Loucy (cell line): Measurements from ENCODE around the gene GABRG3.

Source experiments
- H2AFZ ChIP-seq: fragments of 200-600 bp; sonication (generic); 2 replicates; pipeline ENCODE4 v1.6.0; 2016; ENCODE audit warnings: antibody characterized with exemption, mild to moderate bottlenecking, low read length, moderate library complexity
- H3F3A ChIP-seq: fragments of 200-600 bp; 2 replicates; pipeline ENCODE4 v1.6.0; 2016; ENCODE audit warnings: antibody characterized with exemption, low read depth, mild to moderate bottlenecking
- H3K27me3 ChIP-seq: fragments of 200-600 bp; sonication (generic); 2 replicates; pipeline ENCODE4 v1.6.1; 2014; ENCODE audit warnings: low read length, mild to moderate bottlenecking; ENCODE audit not compliant: insufficient read depth, poor library complexity, severe bottlenecking
- H3K36me3 ChIP-seq: fragments of 200-600 bp; sonication (generic); 2 replicates; pipeline ENCODE4 v1.6.1; 2016; ENCODE audit warnings: low read length; ENCODE audit not compliant: insufficient read depth
- H3K4me1 ChIP-seq: fragments of 200-600 bp; sonication (generic); 2 replicates; pipeline ENCODE4 v1.5.1; 2014; ENCODE audit warnings: low read length, mild to moderate bottlenecking; ENCODE audit not compliant: insufficient read depth, poor library complexity, severe bottlenecking
- H3K4me2 ChIP-seq: fragments of 200-600 bp; sonication (generic); 2 replicates; pipeline ENCODE4 v1.6.0; 2014; ENCODE audit warnings: antibody characterized with exemption, low read length, low read depth, mild to moderate bottlenecking; ENCODE audit not compliant: poor library complexity, severe bottlenecking
- H3K4me3 ChIP-seq: fragments of 200-600 bp; sonication (generic); 2 replicates; pipeline ENCODE4 v1.5.1; 2014; ENCODE audit warnings: low read length, mild to moderate bottlenecking, mixed read lengths; ENCODE audit not compliant: poor library complexity, severe bottlenecking
- H3K79me2 ChIP-seq: fragments of 200-600 bp; sonication (generic); 2 replicates; pipeline ENCODE4 v1.6.1; 2014; ENCODE audit warnings: low read length; ENCODE audit not compliant: insufficient read depth
- H3K9ac ChIP-seq: fragments of 200-600 bp; sonication (generic); 2 replicates; pipeline ENCODE4 v1.6.0; 2014; ENCODE audit warnings: mild to moderate bottlenecking, low read depth, low read length, moderate library complexity; ENCODE audit not compliant: poor library complexity, severe bottlenecking
- H3K9me2 ChIP-seq: fragments of 200-600 bp; sonication (generic); replicated peaks from 2 replicates; pipeline ENCODE4 v1.6.1; 2016; ENCODE audit warnings: low read depth, low read length, mixed read lengths
- H3K9me3 ChIP-seq: fragments of 200-600 bp; sonication (generic); 2 replicates; pipeline ENCODE4 v1.6.1; 2014; ENCODE audit warnings: mild to moderate bottlenecking, antibody characterized with exemption, low read length, low read depth; ENCODE audit not compliant: insufficient read depth
- H4K20me1 ChIP-seq: fragments of 200-600 bp; sonication (generic); 2 replicates; pipeline ENCODE4 v1.6.0; 2014; ENCODE audit warnings: antibody characterized with exemption, low read length, mild to moderate bottlenecking; ENCODE audit not compliant: insufficient read depth, poor library complexity, severe bottlenecking
- CTCF ChIP-seq: fragments of 200-600 bp; sonication (generic); conservative IDR thresholded peaks from 2 replicates; pipeline ENCODE4 v1.5.1; 2014; ENCODE audit warnings: mild to moderate bottlenecking, antibody characterized with exemption, low read length
- EZH2phosphoT487 ChIP-seq: fragments of 200-600 bp; IDR thresholded peaks from 2 replicates; pipeline ENCODE4 v1.6.1; 2018; ENCODE audit warnings: antibody characterized with exemption, mild to moderate bottlenecking, moderate library complexity, borderline replicate concordance

GABRG3 gene

GRCh38 chr15:27500206-27500605, 529.2 kb downstream of the GABRG3 start:
- Histone ChIP-seq H3K4me2 (no peak overlapping the region), H3K79me2 (no peaks in the 10 kb centered on the region), H3K36me3 (no peaks in the 10 kb centered on the region), H3K9me3 (no peaks in the 10 kb centered on the region), H3F3A (no peaks in the 10 kb centered on the region), H3K9ac (no peak overlapping the region), H2AFZ (no peak overlapping the region), H3K4me1 (no peaks in the 10 kb centered on the region), H4K20me1 (no peaks in the 10 kb centered on the region), H3K9me2 (no peaks in the 10 kb centered on the region), H3K4me3 (no peak overlapping the region), H3K27me3 (no peaks in the 10 kb centered on the region)
- no peak for TF ChIP-seq CTCF
- no peak for TF ChIP-seq EZH2phosphoT487

GRCh38 chr15:27506752-27507151, 535.8 kb downstream of the GABRG3 start:
- Histone ChIP-seq H4K20me1 (no peaks in the 10 kb centered on the region), H3K4me2 (no peak overlapping the region), H3K79me2 (no peaks in the 10 kb centered on the region), H3K4me3 (no peak overlapping the region), H3F3A (no peaks in the 10 kb centered on the region), H3K9ac (no peak overlapping the region), H3K9me2 (no peaks in the 10 kb centered on the region), H3K4me1 (no peaks in the 10 kb centered on the region), H3K36me3 (no peaks in the 10 kb centered on the region), H2AFZ (no peak overlapping the region), H3K27me3 (no peaks in the 10 kb centered on the region), H3K9me3 (peaks cover 2% of the 10 kb centered on the region; the same call in 1 of the 2 replicates)
- TF ChIP-seq EZH2phosphoT487, result no peak
- no peak for TF ChIP-seq CTCF

- Histone ChIP-seq H3K9me2 (no peaks in the 10 kb centered on the region), H3K4me2 (no peak overlapping the region), H3F3A (no peaks in the 10 kb centered on the region), H3K36me3 (no peaks in the 10 kb centered on the region), H2AFZ (no peak overlapping the region), H3K4me1 (no peaks in the 10 kb centered on the region), H3K9me3 (peaks cover 2% of the 10 kb centered on the region; the same call in 1 of the 2 replicates), H3K27me3 (no peaks in the 10 kb centered on the region), H3K4me3 (no peak overlapping the region), H4K20me1 (no peaks in the 10 kb centered on the region), H3K9ac (no peak overlapping the region), H3K79me2 (no peaks in the 10 kb centered on the region)
- TF ChIP-seq EZH2phosphoT487 (no peak), CTCF (no peak)
Measured at GRCh38 chr15:27509014-27509413, 538.0 kb downstream of the GABRG3 start.
